Cardiac muscle cell (in vitro differentiated cells and primary cell): Measurements from ENCODE around the gene GRK4. TPM values are rescaled to one million over a fixed set of nuclear protein-coding genes. Genes with fewer than 3 reads are reported as not detected.

ENCODE experiments used
- DNase-seq, 2 donors: peaks; one replicate each; pipeline versions ENCODE4 v3.0.0 to v3.0.0-alpha.2; 2010 to 2017; ENCODE audit warnings: low read depth in 1 of 2, low spot score in 1 of 2
- H3K27ac ChIP-seq: fragments of 200-600 bp; sonication (generic); 2 replicates; pipeline ENCODE4 v1.5.1; 2016
- H3K27me3 ChIP-seq: fragments of 200-600 bp; sonication (generic); 2 replicates; pipeline ENCODE4 v1.6.0; 2016; ENCODE audit warnings: control low read depth
- H3K36me3 ChIP-seq: fragments of 200-600 bp; sonication (generic); 2 replicates; pipeline ENCODE4 v1.5.1; 2016; ENCODE audit warnings: control low read depth
- H3K4me1 ChIP-seq: fragments of 200-600 bp; sonication (generic); 2 replicates; pipeline ENCODE4 v1.8.1; 2017; ENCODE audit warnings: low read depth, mild to moderate bottlenecking, mixed run types
- H3K4me3 ChIP-seq: fragments of 200-600 bp; sonication (generic); 2 replicates; pipeline ENCODE4 v1.5.1; 2016; ENCODE audit warnings: mild to moderate bottlenecking
- H3K9me3 ChIP-seq: fragments of 200-600 bp; sonication (generic); 2 replicates; pipeline ENCODE4 v1.5.1; 2017; ENCODE audit warnings: low read depth, mild to moderate bottlenecking, control low read depth
- CTCF ChIP-seq: IDR thresholded peaks from 2 replicates; pipeline ENCODE4 v1.5.1; 2012; ENCODE audit warnings: low read depth, mild to moderate bottlenecking, low read length
- polyA plus RNA-seq: library from polyadenylated mRNA; unstranded; fragments of >200 nt; fragmentation: Nextera tagmentation; extraction: Ambion mirVana; gene quantifications from 2 replicates; pipeline ENCODE4 v1.2.1, GENCODE V29; 2016
- total RNA-seq: library from RNA; depleted of rRNA; stranded (reverse); fragments of >200 nt; gene quantifications from 2 replicates; pipeline ENCODE4 v1.2.3, GENCODE V29; 2016

The GRK4 gene
- total and polyA plus RNA-seq, 2 experiments from 2014 or later = 10.0 to 12.8 TPM

- Histone ChIP-seq H3K27ac (no peak overlapping the region), H3K4me3 (peak overlapping the region; percentile 94), H3K9me3 (no peaks in the 10 kb centered on the region), H3K36me3 (peaks cover 13% of the 10 kb centered on the region), H3K27me3 (no peaks in the 10 kb centered on the region), H3K4me1 (peaks cover 5% of the 10 kb centered on the region)
- no peak for TF ChIP-seq CTCF
- no peak for DNase-seq
These were observed 29.8 kb upstream of the GRK4 start for GRCh38 chr4:2933566-2934076.

GRCh38 chr4:2934077-2934812 lies 29.1 kb upstream of the GRK4 start:
- Histone ChIP-seq H3K4me3 (peak overlapping the region; percentile 94), H3K4me1 (peaks cover 5% of the 10 kb centered on the region), H3K27ac (no peak overlapping the region), H3K9me3 (no peaks in the 10 kb centered on the region), H3K36me3 (peaks cover 20% of the 10 kb centered on the region), H3K27me3 (no peaks in the 10 kb centered on the region)
- DNase-seq = peak; percentile 43 to 75
- no peak for TF ChIP-seq CTCF

DNA sequence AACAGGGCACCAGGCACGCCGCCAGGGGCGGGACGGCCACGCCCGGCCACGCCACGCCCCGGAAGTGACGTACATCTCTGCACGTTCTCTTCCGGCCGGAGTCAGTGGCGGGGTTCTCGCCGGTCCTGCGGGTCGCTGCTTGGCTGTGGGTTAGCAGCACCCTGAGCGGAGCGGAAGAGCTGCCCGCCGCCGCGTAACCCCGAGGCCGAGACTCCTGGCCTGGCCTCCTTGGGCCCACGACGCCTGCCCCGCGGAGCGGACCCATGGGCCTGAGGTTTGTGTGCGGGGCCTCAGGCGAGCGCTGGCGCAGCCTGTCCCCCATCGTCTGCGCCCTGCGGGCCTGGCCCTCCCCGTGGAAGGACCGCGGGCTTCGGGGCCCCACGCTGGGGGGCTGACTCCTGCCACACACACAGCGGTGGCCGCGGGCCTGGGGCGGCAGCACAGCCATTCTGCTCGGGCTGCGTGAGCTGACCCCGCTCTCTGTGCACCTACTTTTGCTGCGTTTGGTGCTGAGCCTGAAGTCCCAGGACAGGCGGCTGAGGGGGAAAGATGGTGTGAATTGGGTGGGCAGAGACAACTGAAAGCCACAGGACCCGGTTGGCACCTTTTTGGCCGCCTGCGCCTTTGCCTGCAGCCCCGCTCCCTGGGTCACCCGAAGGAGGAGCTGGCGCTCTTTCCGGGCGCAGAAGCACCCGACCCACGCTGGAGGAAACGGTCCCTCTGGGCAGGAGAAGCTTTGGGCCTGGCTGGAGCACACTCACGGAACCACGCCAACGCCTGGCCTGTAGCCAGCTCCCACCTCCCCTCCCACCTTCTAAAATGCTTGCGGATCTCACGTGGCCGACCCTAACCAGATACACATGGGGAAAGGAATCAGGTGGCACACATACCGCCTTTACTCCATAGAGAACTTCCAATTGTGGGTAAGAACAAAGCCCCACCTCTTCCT lies 28.3 kb upstream of the GRK4 start:
- Histone ChIP-seq H3K27me3 (no peaks in the 10 kb centered on the region), H3K4me1 (peaks cover 5% of the 10 kb centered on the region), H3K36me3 (peaks cover 18% of the 10 kb centered on the region), H3K9me3 (no peaks in the 10 kb centered on the region), H3K27ac (peak overlapping the region; percentile 75), H3K4me3 (peak overlapping the region; percentile 94)
- peak; percentile 5 for TF ChIP-seq CTCF
- DNase-seq = peak; percentile 92 to 95

DNA sequence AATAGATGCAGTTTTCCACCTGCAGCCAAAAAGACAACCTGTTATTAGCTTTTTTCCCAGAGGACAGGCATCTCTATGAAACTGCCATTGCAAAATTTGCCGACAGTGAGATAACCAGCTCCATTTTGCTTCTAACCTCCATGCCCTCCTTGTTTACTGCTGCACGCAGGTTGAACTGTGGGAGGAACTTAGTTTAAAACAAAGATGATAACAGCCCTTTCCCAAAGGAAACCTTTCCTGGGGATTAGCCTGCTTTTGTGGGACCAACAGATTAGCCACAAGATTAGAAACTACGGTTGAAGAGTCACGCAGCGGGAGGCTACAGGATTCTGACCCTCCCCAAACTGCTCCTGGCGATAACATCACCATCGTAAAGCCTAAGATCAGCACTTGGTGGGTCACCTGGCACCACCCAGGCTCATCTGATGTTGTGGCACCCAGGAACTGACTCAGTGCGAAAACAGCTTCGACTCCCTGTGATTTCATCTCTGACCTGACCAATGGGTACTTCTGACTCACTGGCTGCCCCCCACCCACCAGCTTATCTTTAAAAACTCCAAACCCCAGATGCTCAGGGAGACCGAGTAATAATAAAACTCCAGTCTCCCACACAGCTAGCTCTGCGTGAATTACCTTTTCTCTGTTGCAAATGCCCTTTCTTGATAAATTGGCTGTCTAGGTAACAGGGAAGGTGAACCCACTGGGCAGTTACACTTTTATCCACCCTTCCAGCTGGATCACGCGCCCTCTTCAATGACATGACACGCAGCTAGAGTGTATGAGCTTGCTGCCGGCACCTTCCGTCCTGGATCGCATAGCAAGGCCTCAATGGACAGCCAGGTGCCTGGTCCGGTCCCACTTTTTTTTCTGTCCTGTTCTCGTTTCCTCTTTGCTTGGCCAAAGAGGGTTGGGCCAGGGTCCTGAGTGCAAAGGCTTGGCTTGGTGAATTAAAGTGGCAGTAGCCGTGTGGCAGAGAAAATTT lies 27.3 kb upstream of the GRK4 start:
- Histone ChIP-seq H3K36me3 (peaks cover 22% of the 10 kb centered on the region), H3K9me3 (no peaks in the 10 kb centered on the region), H3K27me3 (no peaks in the 10 kb centered on the region), H3K4me3 (peak overlapping the region; percentile 94), H3K27ac (no peak overlapping the region), H3K4me1 (peaks cover 5% of the 10 kb centered on the region)
- TF ChIP-seq CTCF = no peak
- peak in 1 of 2 donors; percentile 33 for DNase-seq

DNA sequence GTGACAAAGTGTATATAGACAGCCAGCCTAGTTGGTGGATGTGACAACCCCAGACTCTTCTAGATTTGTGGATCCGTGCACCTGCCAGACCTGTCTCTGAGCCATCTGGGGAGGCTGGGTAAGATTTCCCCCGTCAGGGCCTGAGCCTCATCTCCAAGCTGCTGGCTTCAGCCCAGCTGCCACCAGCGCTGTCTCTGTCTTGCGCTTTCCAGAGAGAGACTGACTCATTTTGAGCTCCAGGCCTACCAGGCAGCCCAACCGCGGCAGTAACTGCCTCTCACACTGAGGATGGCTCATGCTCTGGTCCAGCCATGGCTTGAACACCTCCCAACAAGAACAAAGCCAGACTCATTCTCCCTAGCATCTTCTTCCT lies 26.6 kb upstream of the GRK4 start:
- Histone ChIP-seq H3K4me1 (peaks cover 5% of the 10 kb centered on the region), H3K27ac (no peak overlapping the region)

More for the DNA sequence above, 26.6 kb upstream of the GRK4 start:
- no peaks in the 10 kb centered on the region for H3K27me3 ChIP-seq
- peaks cover 29% of the 10 kb centered on the region for H3K36me3 ChIP-seq
- H3K9me3 ChIP-seq = no peaks in the 10 kb centered on the region
- DNase-seq = peak in 1 of 2 donors; percentile 52
- no peak overlapping the region for H3K4me3 ChIP-seq
- TF ChIP-seq CTCF = no peak
